GM20431 (cell line): ENCODE results near the gene DDX5.

Source experiments
- in situ Hi-C: fragments of 300-500 bp; cut with MseI, MboI; formaldehyde crosslinking; loops from one replicate; pipeline ENCODE4 v1.15.0; 2020; ENCODE audit warnings: low sequenced_read_pairs; ENCODE audit not compliant: unreplicated experiment

The DDX5 gene

GRCh38 chr17:64506201-64506575 is at the start of gene DDX5:
Gene DDX5 (minus strand): TSS chr17:64506289. CDS start chr17:64506119, 170 bp downstream.
- in situ Hi-C loops = no loop called here

- in situ Hi-C loops = no loop called here
Observed at GRCh38 chr17:64555281-64555680, 49.2 kb upstream of the DDX5 start.

- in situ Hi-C loops = no loop called here
Observed at GRCh38 chr17:64554028-64554637, 48.0 kb upstream of the DDX5 start.

- in situ Hi-C loops = no loop called here
Observed at GRCh38 chr17:64551461-64551860, 45.4 kb upstream of the DDX5 start.

GRCh38 chr17:64547319-64547718 is 41.2 kb upstream of the DDX5 start:
- in situ Hi-C loops = no loop called here

GRCh38 chr17:64546716-64547115 is 40.6 kb upstream of the DDX5 start:
- in situ Hi-C loops = no loop called here

GRCh38 chr17:64544742-64545141 is 38.7 kb upstream of the DDX5 start:
- in situ Hi-C loops = no loop called here

- in situ Hi-C loops = no loop called here
Observed at GRCh38 chr17:64540118-64540776, 34.2 kb upstream of the DDX5 start.

- in situ Hi-C loops = no loop called here
Observed at GRCh38 chr17:64538508-64539130, 32.5 kb upstream of the DDX5 start.

- in situ Hi-C loops = no loop called here
Observed at GRCh38 chr17:64537488-64537887, 31.4 kb upstream of the DDX5 start.

GRCh38 chr17:64536913-64537312 is 30.8 kb upstream of the DDX5 start:
- in situ Hi-C loops = no loop called here

GRCh38 chr17:64535357-64535756 is 29.3 kb upstream of the DDX5 start:
- in situ Hi-C loops = no loop called here

GRCh38 chr17:64534187-64534586 is 28.1 kb upstream of the DDX5 start:
- in situ Hi-C loops = no loop called here

- in situ Hi-C loops = no loop called here
Observed at GRCh38 chr17:64533784-64534183, 27.7 kb upstream of the DDX5 start.

GRCh38 chr17:64532409-64532808 is 26.3 kb upstream of the DDX5 start:
- in situ Hi-C loops = no loop called here

GRCh38 chr17:64531955-64532371 is 25.9 kb upstream of the DDX5 start:
- in situ Hi-C loops = no loop called here

- in situ Hi-C loops = no loop called here
Observed at GRCh38 chr17:64529221-64529620, 23.1 kb upstream of the DDX5 start.

GRCh38 chr17:64527914-64528313 is 21.8 kb upstream of the DDX5 start:
- in situ Hi-C loops = no loop called here

GRCh38 chr17:64520359-64520758 is 14.3 kb upstream of the DDX5 start:
- in situ Hi-C loops = no loop called here

GRCh38 chr17:64519601-64520000 is 13.5 kb upstream of the DDX5 start:
- in situ Hi-C loops = no loop called here

- in situ Hi-C loops = no loop called here
Observed at GRCh38 chr17:64515829-64516228, 9.7 kb upstream of the DDX5 start.

GRCh38 chr17:64515419-64515818 is 9.3 kb upstream of the DDX5 start:
- in situ Hi-C loops = no loop called here
